Left lung (tissue), 10 donors: ENCODE results near the gene UHRF1. TPM values are rescaled to one million over a fixed set of nuclear protein-coding genes. Genes with fewer than 3 reads are reported as not detected.
"Not testable (repeated sequence)": the region's sequence is repeated elsewhere in the genome, so short reads cannot be mapped to it uniquely, and the experiment has no call there.

Experiments used
- ATAC-seq: fragments of 200-7000 bp; cut with Tn5 transposase; one replicate; pipeline ENCODE4 v1.9.1; 2020; ENCODE audit warnings: moderate library complexity
- DNase-seq, 4 donors: peaks; one replicate each; pipeline ENCODE4 v3.0.0-alpha.2; 2013 to 2020
- H3K27ac ChIP-seq, 2 donors: fragments of 200-600 bp; sonication (generic) in 1 of 2; one replicate each; pipeline versions ENCODE4 v1.5.0 to v1.8.0; 2020 to 2021
- H3K27me3 ChIP-seq, 2 donors: fragments of 200-600 bp; sonication (generic) in 1 of 2; one replicate each; pipeline versions ENCODE4 v1.5.0 to v1.8.0; 2020 to 2021
- H3K36me3 ChIP-seq, 2 donors: fragments of 200-600 bp; sonication (generic) in 1 of 2; one replicate each; pipeline versions ENCODE4 v1.5.0 to v1.8.0; 2020 to 2021
- H3K4me1 ChIP-seq, 2 donors: fragments of 200-600 bp; one replicate each; pipeline ENCODE4 v1.8.0; 2021
- H3K4me3 ChIP-seq, 2 donors: fragments of 200-600 bp; sonication (generic) in 1 of 2; one replicate each; pipeline versions ENCODE4 v1.5.0 to v1.8.0; 2020 to 2021; ENCODE audit warnings: mild to moderate bottlenecking in 1 of 2
- H3K9me3 ChIP-seq, 2 donors: fragments of 200-600 bp; sonication (generic) in 1 of 2; one replicate each; pipeline versions ENCODE4 v1.5.0 to v1.8.0; 2020 to 2021
- CTCF ChIP-seq, 2 donors: fragments of 200-600 bp; sonication (generic) in 1 of 2; IDR thresholded peaks; one replicate each; pipeline versions ENCODE4 v1.5.0 to v1.8.0; 2021; ENCODE audit warnings: antibody characterized with exemption in 2 of 2
- intact Hi-C, 2 donors: fragments of 100-400 bp; cut with DNase I; formaldehyde crosslinking; loops; one replicate each; pipeline versions ENCODE4 v1.11.2 to v1.14.2; 2022
- polyA plus RNA-seq, 6 donors: library from polyadenylated mRNA; unstranded; fragments of 120-200 nt; gene quantifications; one replicate each; pipeline ENCODE4 v1.2.1, GENCODE V29; 2013; ENCODE audit not compliant: insufficient read length in 6 of 6
- total RNA-seq, 2 donors: library from RNA; stranded (reverse); fragmentation: NEBNext Ultra II Directional; extraction: Animal tissue kit (Norgen Biotek cat#: 25700); gene quantifications; one replicate each; pipeline ENCODE4 v1.2.1, GENCODE V29; 2021
- donor health status: DM: no; HTN: yes; CAD: no.
- donor health status: DM: no; HTN: no; CAD: no.

Gene UHRF1
- total and polyA plus RNA-seq, 8 donors = 14.2 to 30.2 (median 21.7) TPM

DNA sequence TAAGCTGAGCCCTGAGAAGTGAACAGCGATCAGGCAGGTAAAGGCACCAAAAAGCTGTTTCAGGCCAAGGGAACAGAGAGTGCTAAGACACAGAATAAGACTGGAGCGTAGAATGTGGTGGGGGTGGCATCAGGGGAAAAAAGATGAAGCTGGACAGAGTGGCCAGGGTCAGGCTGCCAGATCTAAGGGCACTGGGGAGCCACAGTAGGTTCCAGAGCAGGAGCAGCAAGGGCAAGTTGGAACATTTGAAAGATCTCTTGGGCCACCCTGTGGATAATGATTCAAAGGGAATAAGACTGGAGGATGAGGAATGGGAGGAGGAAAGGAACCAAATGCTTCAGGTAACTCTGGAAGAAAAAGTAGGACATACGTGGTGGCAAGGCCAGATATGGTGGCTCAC, 35.4 kb upstream of the UHRF1 start:
- no peaks in the 10 kb centered on the region for H3K9me3 ChIP-seq
- no peak for TF ChIP-seq CTCF (IDR thresholded peaks at IDR 0.05)
- ATAC-seq = no peak
- H3K36me3 ChIP-seq = no peaks in the 10 kb centered on the region
- no peak overlapping the region for H3K4me3 ChIP-seq
- H3K27ac ChIP-seq = no peak overlapping the region
- intact Hi-C loops = loop anchor here (5.0 to 10.0 kb wide), 2 partner anchors 158 to 161 kb away; no protein-coding TSS in a partner anchor
- peaks cover 0 to 29% of the 10 kb centered on the region in 2 donors for H3K4me1 ChIP-seq
- H3K27me3 ChIP-seq = peaks cover 0 to 23% of the 10 kb centered on the region in 2 donors
- no peak for DNase-seq

DNA sequence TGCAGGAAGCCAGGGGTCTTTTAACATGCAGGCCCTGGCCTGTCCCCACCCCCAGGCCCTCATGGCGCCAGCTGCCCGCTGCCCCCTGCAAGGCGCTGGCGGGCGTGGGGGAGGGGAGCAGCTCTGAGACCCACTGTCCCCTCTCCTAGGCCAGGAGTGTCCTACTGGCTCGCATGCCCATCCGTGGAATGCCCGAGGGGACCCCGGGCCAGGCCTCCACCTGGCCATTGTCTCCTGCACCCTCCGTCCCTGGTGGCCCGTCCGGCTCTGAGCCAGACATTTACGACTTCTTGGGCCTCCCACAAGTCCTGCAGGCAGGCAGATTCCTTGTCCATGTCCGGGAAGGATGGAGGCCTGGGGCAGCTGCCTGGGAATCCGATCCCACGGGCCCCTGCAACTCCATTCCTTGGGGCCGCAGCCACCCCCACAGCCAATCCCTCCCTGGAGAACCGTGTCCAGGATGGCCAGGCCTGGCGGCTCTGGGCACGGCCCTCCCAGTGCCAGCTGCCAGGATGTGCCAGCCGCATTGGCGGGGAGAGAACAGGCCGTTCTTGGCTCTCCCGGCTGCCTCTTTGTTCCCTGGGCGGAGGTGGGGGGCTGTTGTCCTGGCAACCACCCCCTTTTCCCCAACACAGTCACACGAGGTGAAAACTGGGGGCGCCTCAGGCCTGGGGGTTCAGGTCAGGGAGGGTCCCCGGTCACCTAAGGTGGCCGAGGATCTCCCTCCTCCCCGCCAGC, 31.4 kb upstream of the UHRF1 start:
- no peaks in the 10 kb centered on the region for H3K36me3 ChIP-seq
- no peak for DNase-seq
- no peak overlapping the region for H3K27ac ChIP-seq
- intact Hi-C loops = loop anchor here in 1 of 2 donors (10.0 kb wide), 1 partner anchor 157 kb away; no protein-coding TSS in a partner anchor
- peaks cover 0 to 25% of the 10 kb centered on the region in 2 donors for H3K27me3 ChIP-seq
- H3K4me1 ChIP-seq = no peaks in the 10 kb centered on the region
- no peak overlapping the region for H3K4me3 ChIP-seq
- no peak for TF ChIP-seq CTCF (IDR thresholded peaks at IDR 0.05)
- no peaks in the 10 kb centered on the region for H3K9me3 ChIP-seq
- ATAC-seq = no peak

DNA sequence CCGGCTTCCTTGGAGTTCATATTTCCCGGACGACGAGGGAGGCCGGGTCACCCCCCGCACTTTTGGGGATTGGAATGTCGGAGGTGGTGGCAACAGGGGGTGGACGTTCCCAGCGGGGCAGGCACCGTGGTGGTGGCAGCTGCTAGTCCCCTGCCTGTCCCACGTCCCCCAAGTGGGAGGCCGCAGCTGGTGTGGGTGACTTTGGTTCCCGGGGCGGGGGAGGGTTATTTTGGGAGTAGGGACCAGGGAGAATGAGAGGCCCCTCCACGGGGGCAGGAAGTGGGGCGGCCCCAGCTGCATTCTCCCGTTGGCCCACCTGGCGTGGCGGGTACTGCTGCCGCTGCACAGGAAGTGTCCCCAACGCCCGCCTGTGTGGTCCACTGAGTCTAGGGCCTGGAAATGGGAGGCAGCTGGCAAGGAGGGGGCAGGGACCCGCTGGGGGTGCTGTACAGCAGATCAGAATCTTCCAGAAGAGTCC, 30.8 kb upstream of the UHRF1 start:
- peaks cover 0 to 25% of the 10 kb centered on the region in 2 donors for H3K27me3 ChIP-seq
- no peaks in the 10 kb centered on the region for H3K4me1 ChIP-seq
- no peak for ATAC-seq
- no peaks in the 10 kb centered on the region for H3K36me3 ChIP-seq
- intact Hi-C loops = loop anchor here in 1 of 2 donors (10.0 kb wide), 1 partner anchor 156 kb away; no protein-coding TSS in a partner anchor
- H3K27ac ChIP-seq = no peak overlapping the region
- H3K9me3 ChIP-seq = no peaks in the 10 kb centered on the region
- TF ChIP-seq CTCF (IDR thresholded peaks at IDR 0.05) = no peak
- no peak for DNase-seq
- H3K4me3 ChIP-seq = no peak overlapping the region

DNA sequence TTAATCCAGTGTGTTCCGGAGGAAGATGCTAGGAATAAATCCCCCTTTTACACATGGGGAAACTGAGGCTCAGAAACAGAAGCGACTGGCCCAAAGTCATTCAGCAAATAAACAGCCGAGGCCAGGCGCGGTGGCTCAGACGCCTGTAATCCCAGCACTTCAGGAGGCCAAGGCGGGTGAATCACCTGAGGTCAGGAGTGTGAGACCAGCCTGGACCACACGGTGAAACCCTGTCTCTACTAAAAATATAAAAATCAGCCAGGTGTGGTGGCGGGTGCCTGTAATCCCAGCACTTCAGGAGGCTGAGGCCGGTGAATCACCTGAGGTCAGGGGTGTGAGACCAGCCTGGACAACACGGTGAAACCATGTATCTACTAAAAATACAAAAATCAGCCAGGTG, 30.3 kb upstream of the UHRF1 start:
- ATAC-seq (no peak), DNase-seq (no peak)
- intact Hi-C loops = loop anchor here in 1 of 2 donors (10.0 kb wide), 1 partner anchor 156 kb away; no protein-coding TSS in a partner anchor
- Histone ChIP-seq H3K4me1 (no peaks in the 10 kb centered on the region), H3K36me3 (no peaks in the 10 kb centered on the region), H3K4me3 (no peak overlapping the region), H3K9me3 (no peaks in the 10 kb centered on the region), H3K27ac (no peak overlapping the region), H3K27me3 (peaks cover 0 to 25% of the 10 kb centered on the region in 2 donors)
- TF ChIP-seq CTCF (IDR thresholded peaks at IDR 0.05) = no peak

- DNase-seq, H3K4me3 ChIP-seq, H3K27ac ChIP-seq, intact Hi-C loops, ATAC-seq, H3K36me3 ChIP-seq, H3K4me1 ChIP-seq, H3K9me3 ChIP-seq: not testable (repeated sequence)
- peaks cover 0 to 12% of the 10 kb centered on the region in 2 donors for H3K27me3 ChIP-seq
Measured at GRCh38 chr19:4882874-4883273, 26.4 kb upstream of the UHRF1 start.

DNA sequence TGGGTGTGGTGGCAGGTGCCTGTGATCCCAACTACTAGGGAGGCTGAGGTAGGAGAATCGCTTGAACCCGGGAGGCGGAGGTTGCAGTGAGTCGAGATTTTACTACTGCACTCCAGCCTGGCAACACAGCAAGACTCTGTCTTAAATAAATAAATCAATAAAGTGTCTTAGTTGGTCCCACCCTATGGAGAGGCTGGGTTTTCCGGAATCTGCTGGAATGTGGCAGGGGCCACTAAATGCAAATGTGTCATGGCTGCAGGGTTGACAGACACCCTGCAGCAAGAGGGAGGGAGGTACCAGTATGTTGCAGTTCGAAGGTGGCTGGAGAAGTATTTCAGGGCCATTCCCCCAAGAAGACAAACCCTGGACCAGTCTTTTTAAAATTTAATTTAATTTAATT, 24.3 kb upstream of the UHRF1 start:
- H3K4me3 ChIP-seq, H3K9me3 ChIP-seq, intact Hi-C loops, H3K4me1 ChIP-seq, H3K27ac ChIP-seq, H3K27me3 ChIP-seq, DNase-seq, H3K36me3 ChIP-seq, ATAC-seq: not testable (repeated sequence)

GRCh38 chr19:4887803-4888202, 21.5 kb upstream of the UHRF1 start:
- H3K36me3 ChIP-seq, intact Hi-C loops, H3K9me3 ChIP-seq, ATAC-seq, H3K4me1 ChIP-seq, H3K27me3 ChIP-seq, DNase-seq, H3K4me3 ChIP-seq, H3K27ac ChIP-seq: not testable (repeated sequence)
